GM18873 (cell line): ENCODE data around the gene MTTP.

Experiments
- ATAC-seq: cut with Tn5 transposase; IDR thresholded peaks from one replicate; pipeline ENCODE4 v1.9.1; 2021; ENCODE audit warnings: mild to moderate bottlenecking, moderate library complexity, moderate number of reproducible peaks; ENCODE audit not compliant: unreplicated experiment, low FRiP score

MTTP gene

DNA sequence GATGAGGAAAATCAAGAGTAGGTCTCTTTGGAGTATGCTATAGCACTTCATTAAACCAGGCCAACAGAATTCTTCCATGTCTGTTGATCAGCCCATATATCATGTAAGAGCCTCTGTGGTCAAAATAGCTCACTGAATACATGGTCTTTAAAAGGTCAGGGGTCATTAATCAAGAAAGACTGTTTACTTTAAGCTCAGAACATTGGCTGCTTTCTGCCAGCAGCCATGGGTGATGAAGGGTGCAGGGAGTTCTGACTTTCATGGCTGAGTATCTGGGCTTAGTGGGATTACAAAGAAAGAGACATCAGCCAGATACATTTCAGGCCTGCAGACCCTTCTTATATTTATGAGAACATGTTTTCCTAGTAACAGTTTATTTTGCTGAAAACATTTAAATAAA, 90.1 kb downstream of the MTTP start:
- ATAC-seq: no peak

- no peak for ATAC-seq
Measured at GRCh38 chr4:99665983-99666382, 91.4 kb downstream of the MTTP start.

GRCh38 chr4:99668472-99668871, 93.8 kb downstream of the MTTP start:
- ATAC-seq: no peak

- no peak for ATAC-seq
Measured at GRCh38 chr4:99669084-99669483, 94.5 kb downstream of the MTTP start.

- no peak for ATAC-seq
Measured at GRCh38 chr4:99670409-99671073, 95.9 kb downstream of the MTTP start.
